Right cardiac atrium (tissue), 5 donors: ENCODE results near the gene FGD3. TPM values are rescaled to one million over a fixed set of nuclear protein-coding genes. Genes with fewer than 3 reads are reported as not detected.
A peak's percentile ranks its signal among the peaks of the same experiment; 100 is the strongest.

Source experiments
- ATAC-seq, 2 donors: fragments of 200-7000 bp; cut with Tn5 transposase; one replicate each; pipeline versions ENCODE4 v1.8.0 to v1.9.1; 2020; ENCODE audit warnings: moderate library complexity in 2 of 2, mild to moderate bottlenecking in 1 of 2
- DNase-seq, 3 donors: peaks; one replicate each; pipeline ENCODE4 v3.0.0-alpha.2; 2020
- H3K27ac ChIP-seq: one replicate; pipeline ENCODE4 v1.5.1; 2013; ENCODE audit warnings: mild to moderate bottlenecking, low read length, control low read depth, moderate library complexity
- H3K27me3 ChIP-seq: one replicate; pipeline ENCODE4 v1.6.1; 2013; ENCODE audit not compliant: control insufficient read depth, insufficient read depth
- H3K4me1 ChIP-seq: one replicate; pipeline ENCODE4 v1.6.1; 2013; ENCODE audit warnings: low read length; ENCODE audit not compliant: control insufficient read depth, insufficient read depth
- H3K4me3 ChIP-seq: one replicate; pipeline ENCODE4 v1.5.1; 2013; ENCODE audit warnings: low read length, control low read depth
- H3K9me3 ChIP-seq: one replicate; pipeline ENCODE4 v1.6.1; 2013; ENCODE audit warnings: low read length; ENCODE audit not compliant: control insufficient read depth
- WGBS: extraction: QIAGEN DNeasy Blood & Tissue Kit; methylation state at CpG from one replicate; pipeline ENCODE4 v1.1.7; 2013; 5-methylcytosine and 5-hydroxymethylcytosine counted together
- intact Hi-C, 4 donors: fragments of 100-400 bp; cut with DNase I; formaldehyde crosslinking; loops; one replicate each; pipeline versions ENCODE4 v1.11.0 to v1.14.0; 2022 to 2023
- polyA plus RNA-seq: library from polyadenylated mRNA; stranded (reverse); fragments of 200-250 nt; gene quantifications from one replicate; pipeline ENCODE4 v1.2.3, GENCODE V29; 2013
- total RNA-seq, 4 donors: library from RNA; stranded (reverse); fragmentation: NEBNext Ultra II Directional; extraction: Animal tissue kit (Norgen Biotek cat#: 25700); gene quantifications; one replicate each; pipeline ENCODE4 v1.2.1, GENCODE V29; 2021
- donor health status: healthy with polysubstance abuse.
- donor health status: DM: no; HTN: yes; CAD: no.
- donor health status: DM: no; HTN: no; CAD: no.
- donor health status: DM: no; HTN: yes; CAD: no; lungs with severe emphysema.
- donor health status: DM: yes; HTN: yes; CAD: no.

Gene FGD3
- total and polyA plus RNA-seq, 5 donors, result 1.1 to 3.2 (median 2.9) TPM

- Histone ChIP-seq H3K27me3 (no peaks in the 10 kb centered on the region), H3K4me3 (no peak overlapping the region), H3K27ac (no peak overlapping the region), H3K4me1 (no peaks in the 10 kb centered on the region), H3K9me3 (no peaks in the 10 kb centered on the region)
- 90% methylated on average over 19 of the region's 19 CpGs for WGBS
- intact Hi-C loops, result no loop called here
- no peak for ATAC-seq
- DNase-seq, result no peak
These were observed 87.9 kb downstream of the FGD3 start for GRCh38 chr9:93035106-93035660.

GRCh38 chr9:93035821-93036351 lies 88.6 kb downstream of the FGD3 start:
- Histone ChIP-seq H3K4me3 (no peak overlapping the region), H3K4me1 (no peaks in the 10 kb centered on the region), H3K27ac (no peak overlapping the region), H3K27me3 (no peaks in the 10 kb centered on the region), H3K9me3 (no peaks in the 10 kb centered on the region)
- ATAC-seq, result no peak
- no peak for DNase-seq
- WGBS, result 81% methylated on average over 13 of the region's 13 CpGs
- intact Hi-C loops, result no loop called here

GRCh38 chr9:93036887-93037475 lies 89.7 kb downstream of the FGD3 start:
- intact Hi-C loops, result no loop called here
- no peak for ATAC-seq
- H3K27ac ChIP-seq, result no peak overlapping the region
- H3K4me1 ChIP-seq, result no peaks in the 10 kb centered on the region
- 82% methylated on average over 13 of the region's 13 CpGs for WGBS
- H3K4me3 ChIP-seq, result no peak overlapping the region
- no peaks in the 10 kb centered on the region for H3K27me3 ChIP-seq
- DNase-seq, result no peak
- H3K9me3 ChIP-seq, result no peaks in the 10 kb centered on the region

- H3K27me3 ChIP-seq, result no peaks in the 10 kb centered on the region
- 78% methylated on average over 13 of the region's 13 CpGs for WGBS
- H3K4me1 ChIP-seq, result no peaks in the 10 kb centered on the region
- intact Hi-C loops, result no loop called here
- peak; percentile 44 to 46 for ATAC-seq
- H3K9me3 ChIP-seq, result no peaks in the 10 kb centered on the region
- no peak for DNase-seq
- H3K4me3 ChIP-seq, result no peak overlapping the region
- no peak overlapping the region for H3K27ac ChIP-seq
These were observed 90.2 kb downstream of the FGD3 start for GRCh38 chr9:93037476-93037971.

- 83% methylated on average over 6 of the region's 6 CpGs for WGBS
- Histone ChIP-seq H3K4me3 (no peak overlapping the region), H3K4me1 (no peaks in the 10 kb centered on the region), H3K9me3 (no peaks in the 10 kb centered on the region), H3K27ac (no peak overlapping the region), H3K27me3 (no peaks in the 10 kb centered on the region)
- intact Hi-C loops, result no loop called here
- DNase-seq (no peak), ATAC-seq (no peak)
These were observed 91.6 kb downstream of the FGD3 start for GRCh38 chr9:93038918-93039317.

GRCh38 chr9:93039456-93039855 lies 92.1 kb downstream of the FGD3 start:
- intact Hi-C loops, result no loop called here
- WGBS, result 83% methylated on average over 6 of the region's 6 CpGs
- no peaks in the 10 kb centered on the region for H3K4me1 ChIP-seq
- DNase-seq, result no peak
- no peak overlapping the region for H3K27ac ChIP-seq
- no peak overlapping the region for H3K4me3 ChIP-seq
- ATAC-seq, result no peak
- H3K27me3 ChIP-seq, result no peaks in the 10 kb centered on the region
- H3K9me3 ChIP-seq, result no peaks in the 10 kb centered on the region

- H3K4me1 ChIP-seq, result no peaks in the 10 kb centered on the region
- intact Hi-C loops, result no loop called here
- H3K27ac ChIP-seq, result no peak overlapping the region
- WGBS, result 82% methylated on average over 10 of the region's 10 CpGs
- H3K4me3 ChIP-seq, result no peak overlapping the region
- H3K9me3 ChIP-seq, result no peaks in the 10 kb centered on the region
- ATAC-seq (no peak), DNase-seq (no peak)
- H3K27me3 ChIP-seq, result no peaks in the 10 kb centered on the region
These were observed 92.7 kb downstream of the FGD3 start for GRCh38 chr9:93039976-93040375.

GRCh38 chr9:93040409-93040808 lies 93.1 kb downstream of the FGD3 start:
- Histone ChIP-seq H3K9me3 (no peaks in the 10 kb centered on the region), H3K27me3 (no peaks in the 10 kb centered on the region), H3K4me1 (no peaks in the 10 kb centered on the region), H3K27ac (no peak overlapping the region), H3K4me3 (no peak overlapping the region)
- 96% methylated on average over 7 of the region's 7 CpGs for WGBS
- no peak for DNase-seq
- ATAC-seq, result no peak
- intact Hi-C loops, result no loop called here

- intact Hi-C loops, result no loop called here
- DNase-seq (no peak), ATAC-seq (no peak)
- H3K4me1 ChIP-seq, result no peaks in the 10 kb centered on the region
- WGBS, result 88% methylated on average over 6 of the region's 6 CpGs
- no peaks in the 10 kb centered on the region for H3K27me3 ChIP-seq
- no peaks in the 10 kb centered on the region for H3K9me3 ChIP-seq
- H3K4me3 ChIP-seq, result no peak overlapping the region
- H3K27ac ChIP-seq, result no peak overlapping the region
These were observed 93.9 kb downstream of the FGD3 start for GRCh38 chr9:93041108-93041802.

- ATAC-seq, result no peak
- H3K27me3 ChIP-seq, result no peaks in the 10 kb centered on the region
- no peak overlapping the region for H3K4me3 ChIP-seq
- no peaks in the 10 kb centered on the region for H3K4me1 ChIP-seq
- no peak overlapping the region for H3K27ac ChIP-seq
- H3K9me3 ChIP-seq, result no peaks in the 10 kb centered on the region
- WGBS, result 83% methylated on average over 6 of the region's 6 CpGs
- DNase-seq, result peak in 1 of 3 donors; percentile 30
- intact Hi-C loops, result no loop called here
These were observed 95.8 kb downstream of the FGD3 start for GRCh38 chr9:93043122-93043521.

- 79% methylated on average over 2 of the region's 2 CpGs for WGBS
- DNase-seq, result no peak
- ATAC-seq, result no peak
- no peaks in the 10 kb centered on the region for H3K27me3 ChIP-seq
- H3K9me3 ChIP-seq, result no peaks in the 10 kb centered on the region
- no peak overlapping the region for H3K27ac ChIP-seq
- no peaks in the 10 kb centered on the region for H3K4me1 ChIP-seq
- intact Hi-C loops, result no loop called here
- H3K4me3 ChIP-seq, result no peak overlapping the region
These were observed 98.2 kb downstream of the FGD3 start for GRCh38 chr9:93045521-93045920.
